Measurements from ENCODE around the gene MYPN.
A peak's percentile ranks its signal among the peaks of the same experiment; 100 is the strongest.
"Not testable (repeated sequence)": the region's sequence is repeated elsewhere in the genome, so short reads cannot be mapped to it uniquely, and the experiment has no call there.

The MYPN gene

GRCh38 chr10:68109331-68109730 is at the start of gene MYPN:
Gene MYPN, plus strand, starts transcription at chr10:68109488. Its CDS starts 11,951 bp downstream, at chr10:68121439.
- DNase-seq, result no peak

- DNase-seq, result no peak
These were observed 42.3 kb upstream of the MYPN start for GRCh38 chr10:68067029-68067428.

- DNase-seq, result no peak
These were observed 41.8 kb upstream of the MYPN start for GRCh38 chr10:68067508-68067907.

GRCh38 chr10:68073631-68074030 is 35.7 kb upstream of the MYPN start:
- DNase-seq, result no peak

GRCh38 chr10:68074031-68074774 is 35.1 kb upstream of the MYPN start:
- DNase-seq, result no peak

GRCh38 chr10:68074775-68075549 is 34.3 kb upstream of the MYPN start, which contains the start of gene HERC4:
Gene HERC4, minus strand, starts transcription at chr10:68075283. Its CDS starts 2,175 bp downstream, at chr10:68073108.
- peak; percentile 81 for DNase-seq

- no peak for DNase-seq
These were observed 33.7 kb upstream of the MYPN start for GRCh38 chr10:68075550-68076004.

- not testable (repeated sequence) for DNase-seq
These were observed 33.2 kb upstream of the MYPN start for GRCh38 chr10:68076081-68076480.

- DNase-seq, result no peak
These were observed 32.3 kb upstream of the MYPN start for GRCh38 chr10:68077026-68077425.

GRCh38 chr10:68079434-68079833 is 29.9 kb upstream of the MYPN start:
- DNase-seq, result no peak

GRCh38 chr10:68080853-68081431 is 28.3 kb upstream of the MYPN start:
- no peak for DNase-seq

- DNase-seq, result no peak
These were observed 27.4 kb upstream of the MYPN start for GRCh38 chr10:68081916-68082315.

- no peak for DNase-seq
These were observed 26.4 kb upstream of the MYPN start for GRCh38 chr10:68082872-68083271.

- no peak for DNase-seq
These were observed 25.3 kb upstream of the MYPN start for GRCh38 chr10:68083953-68084352.

- no peak for DNase-seq
These were observed 24.8 kb upstream of the MYPN start for GRCh38 chr10:68084469-68084868.

- no peak for DNase-seq
These were observed 23.3 kb upstream of the MYPN start for GRCh38 chr10:68086011-68086410.

- DNase-seq, result no peak
These were observed 22.2 kb upstream of the MYPN start for GRCh38 chr10:68086910-68087684.

GRCh38 chr10:68087685-68088401 is 21.4 kb upstream of the MYPN start:
- no peak for DNase-seq

- no peak for DNase-seq
These were observed 20.5 kb upstream of the MYPN start for GRCh38 chr10:68088740-68089139.

GRCh38 chr10:68090586-68090985 is 18.7 kb upstream of the MYPN start:
- DNase-seq, result no peak

GRCh38 chr10:68092512-68092911 is 16.8 kb upstream of the MYPN start:
- no peak for DNase-seq

- DNase-seq, result no peak
These were observed 14.1 kb upstream of the MYPN start for GRCh38 chr10:68095153-68095552.

Measured in stimulated activated CD4-positive, alpha-beta T cell treated with anti-CD3 and anti-CD28 coated beads, Interleukin-2, amount 100 ng/mL, for 48 hours (primary cell).